Panc1 (cell line): ENCODE data around the gene HDHD3.

Experiments used
- POLR2AphosphoS5 ChIP-seq: IDR thresholded peaks from 2 replicates; pipeline ENCODE4 v1.6.1; 2012; ENCODE audit warnings: mild to moderate bottlenecking, low read depth, low read length, moderate library complexity
- REST ChIP-seq, 2 experiments: IDR thresholded peaks; 2 replicates each; pipeline ENCODE4 v1.6.1; 2011 to 2012; ENCODE audit warnings: low read depth in 2 of 2, control low read depth in 1 of 2, low read length in 1 of 2, mild to moderate bottlenecking in 1 of 2, moderate library complexity in 1 of 2; ENCODE audit not compliant: insufficient read depth in 1 of 2
- SIN3A ChIP-seq: IDR thresholded peaks from 2 replicates; pipeline ENCODE4 v1.6.1; 2012; ENCODE audit warnings: low read depth, mild to moderate bottlenecking, low read length, moderate library complexity, borderline replicate concordance; ENCODE audit not compliant: insufficient read depth
- TF ChIP-seq, protein P1 (sequence below): fragments of 450-650 bp; IDR thresholded peaks from 2 replicates; pipeline ENCODE4 v1.5.1; 2017; ENCODE audit warnings: mild to moderate bottlenecking

DNA sequence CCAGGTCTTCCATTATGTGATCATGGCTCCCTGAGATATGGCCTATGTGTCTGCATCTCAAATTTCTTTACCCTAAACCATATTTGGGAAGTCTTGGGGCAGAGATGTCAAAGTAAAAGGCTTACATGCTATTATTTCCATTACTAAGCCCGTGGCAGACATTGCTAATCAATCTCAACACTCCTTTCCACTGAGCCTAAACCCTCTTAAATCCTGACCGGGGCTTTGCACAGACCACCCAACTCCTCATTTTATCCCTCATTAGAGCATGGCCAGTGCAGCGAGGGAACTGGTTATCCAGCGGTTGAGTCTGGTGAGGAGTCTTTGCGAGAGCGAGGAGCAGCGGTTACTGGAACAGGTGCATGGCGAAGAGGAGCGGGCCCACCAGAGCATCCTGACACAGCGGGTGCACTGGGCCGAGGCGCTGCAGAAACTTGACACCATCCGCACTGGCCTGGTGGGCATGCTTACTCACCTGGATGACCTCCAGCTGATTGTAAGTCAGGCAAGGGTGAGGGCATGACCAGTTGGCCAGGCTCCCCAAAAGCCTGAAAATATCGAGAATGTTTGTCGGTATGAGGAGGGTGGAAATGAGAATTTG, 16.4 kb downstream of the HDHD3 start:
- TF ChIP-seq, protein P1, sequence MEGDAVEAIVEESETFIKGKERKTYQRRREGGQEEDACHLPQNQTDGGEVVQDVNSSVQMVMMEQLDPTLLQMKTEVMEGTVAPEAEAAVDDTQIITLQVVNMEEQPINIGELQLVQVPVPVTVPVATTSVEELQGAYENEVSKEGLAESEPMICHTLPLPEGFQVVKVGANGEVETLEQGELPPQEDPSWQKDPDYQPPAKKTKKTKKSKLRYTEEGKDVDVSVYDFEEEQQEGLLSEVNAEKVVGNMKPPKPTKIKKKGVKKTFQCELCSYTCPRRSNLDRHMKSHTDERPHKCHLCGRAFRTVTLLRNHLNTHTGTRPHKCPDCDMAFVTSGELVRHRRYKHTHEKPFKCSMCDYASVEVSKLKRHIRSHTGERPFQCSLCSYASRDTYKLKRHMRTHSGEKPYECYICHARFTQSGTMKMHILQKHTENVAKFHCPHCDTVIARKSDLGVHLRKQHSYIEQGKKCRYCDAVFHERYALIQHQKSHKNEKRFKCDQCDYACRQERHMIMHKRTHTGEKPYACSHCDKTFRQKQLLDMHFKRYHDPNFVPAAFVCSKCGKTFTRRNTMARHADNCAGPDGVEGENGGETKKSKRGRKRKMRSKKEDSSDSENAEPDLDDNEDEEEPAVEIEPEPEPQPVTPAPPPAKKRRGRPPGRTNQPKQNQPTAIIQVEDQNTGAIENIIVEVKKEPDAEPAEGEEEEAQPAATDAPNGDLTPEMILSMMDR = no peak
- TF ChIP-seq REST (IDR thresholded peaks at IDR 0.05; ENCODE audit: insufficient read depth in 1 of 2, low read depth in 2 of 2, low read length in 1 of 2) (no peak), POLR2AphosphoS5 (no peak), SIN3A (no peak)
